ENCODE results near the gene NLGN1. TPM values are rescaled to one million over a fixed set of nuclear protein-coding genes. Genes with fewer than 3 reads are reported as not detected.
"Not testable (repeated sequence)": the region's sequence is repeated elsewhere in the genome, so short reads cannot be mapped to it uniquely, and the experiment has no call there.

Gene NLGN1
- 9.5 TPM for total RNA-seq

- DNase-seq: peak; percentile 79
These were observed at the start of gene NLGN1 for GRCh38 chr3:173397161-173398110. TSS of gene NLGN1 (plus strand) at chr3:173397744.

- no peak for DNase-seq
These were observed 45.7 kb upstream of the NLGN1 start for GRCh38 chr3:173351886-173352285.

- not testable (repeated sequence) for DNase-seq
These were observed 44.4 kb upstream of the NLGN1 start for GRCh38 chr3:173353137-173353536.

- no peak for DNase-seq
These were observed 43.4 kb upstream of the NLGN1 start for GRCh38 chr3:173354124-173354523.

- DNase-seq: peak; percentile 9
These were observed 25.6 kb upstream of the NLGN1 start for GRCh38 chr3:173371848-173372487.

GRCh38 chr3:173380681-173381080 lies 16.9 kb upstream of the NLGN1 start:
- DNase-seq: no peak

GRCh38 chr3:173381936-173382335 lies 15.6 kb upstream of the NLGN1 start:
- DNase-seq: not testable (repeated sequence)

- DNase-seq: no peak
These were observed 2.5 kb upstream of the NLGN1 start for GRCh38 chr3:173395073-173395411.

- peak; percentile 75 for DNase-seq
These were observed 1.9 kb upstream of the NLGN1 start for GRCh38 chr3:173395412-173396181.

- no peak for DNase-seq
These were observed 1.1 kb upstream of the NLGN1 start for GRCh38 chr3:173396191-173397041.

GRCh38 chr3:173398111-173398479 lies 551 bp downstream of the NLGN1 start:
- DNase-seq: peak; percentile 56

- no peak for DNase-seq
These were observed 1.5 kb downstream of the NLGN1 start for GRCh38 chr3:173399044-173399443.

- DNase-seq: no peak
These were observed 3.8 kb downstream of the NLGN1 start for GRCh38 chr3:173401369-173401768.

- DNase-seq: no peak
These were observed 5.1 kb downstream of the NLGN1 start for GRCh38 chr3:173402656-173403055.

GRCh38 chr3:173403376-173403775 lies 5.8 kb downstream of the NLGN1 start:
- DNase-seq: no peak

- DNase-seq: no peak
These were observed 6.6 kb downstream of the NLGN1 start for GRCh38 chr3:173404156-173404555.

GRCh38 chr3:173410436-173410835 lies 12.9 kb downstream of the NLGN1 start:
- DNase-seq: no peak

GRCh38 chr3:173410849-173411248 lies 13.3 kb downstream of the NLGN1 start:
- DNase-seq: no peak

- DNase-seq: peak; percentile 22
These were observed 13.9 kb downstream of the NLGN1 start for GRCh38 chr3:173411375-173411973.

GRCh38 chr3:173416070-173416469 lies 18.5 kb downstream of the NLGN1 start:
- no peak for DNase-seq

- DNase-seq: no peak
These were observed 31.5 kb downstream of the NLGN1 start for GRCh38 chr3:173429076-173429475.

GRCh38 chr3:173429527-173429926 lies 32.0 kb downstream of the NLGN1 start:
- DNase-seq: no peak

All from skin of body (tissue), 2 donors.